K562 (cell line): ENCODE data around the gene TENT5A.

Experiments
- BRCA1 ChIP-seq, 2 experiments: fragments of 450-650 bp in 1 of 2; sonication (generic) in 1 of 2; formaldehyde crosslinking in 1 of 2; IDR thresholded peaks; 2 replicates each; pipeline versions ENCODE4 v1.5.0 to v1.6.1; 2017 to 2020; ENCODE audit warnings: mild to moderate bottlenecking in 1 of 2, missing genetic modification reagents in 1 of 2
- CGGBP1 ChIP-seq: fragments of 250-450 bp; sonication (Bioruptor Pico); IDR thresholded peaks from 2 replicates; pipeline ENCODE4 v1.9.0; 2021; ENCODE audit warnings: mild to moderate bottlenecking
- IRF1 ChIP-seq: sonication (generic); formaldehyde crosslinking; IDR thresholded peaks from 2 replicates; pipeline ENCODE4 v1.8.0; 2022; ENCODE audit warnings: missing genetic modification reagents, mild to moderate bottlenecking, borderline replicate concordance
- POLR2A ChIP-seq: fragments of 450-650 bp; conservative IDR thresholded peaks from 2 replicates; pipeline ENCODE4 v1.6.1; 2016
- POLR3A ChIP-seq: IDR thresholded peaks from 2 replicates; pipeline ENCODE4 v1.6.1; 2011; ENCODE audit warnings: borderline replicate concordance, mild to moderate bottlenecking, moderate library complexity; ENCODE audit not compliant: insufficient read length, insufficient read depth; ENCODE audit errors: extremely low read depth
- SRF ChIP-seq, 2 experiments: fragments of 250-450, 450-650 bp in 1 of 2; sonication (Bioruptor Pico) in 1 of 2; sonication (generic) in 1 of 2; formaldehyde crosslinking; IDR thresholded peaks; 2 replicates each; pipeline versions ENCODE4 v1.5.0 to v1.5.1; 2020 to 2022; ENCODE audit warnings: mild to moderate bottlenecking in 1 of 2, missing genetic modification reagents in 1 of 2
- TF ChIP-seq, protein P1 (sequence below): sonication (generic); formaldehyde crosslinking; IDR thresholded peaks from 2 replicates; pipeline ENCODE4 v1.9.0; 2022; ENCODE audit warnings: mild to moderate bottlenecking, missing genetic modification reagents
- TF ChIP-seq, protein P2 (sequence below): sonication (generic); formaldehyde crosslinking; IDR thresholded peaks from 2 replicates; pipeline ENCODE4 v1.4.0; 2020; ENCODE audit warnings: mild to moderate bottlenecking, missing genetic modification reagents

GRCh38 chr6:81771097-81771496, 18.6 kb upstream of the TENT5A start:
- no peak for TF ChIP-seq POLR3A
- TF ChIP-seq, protein P1, sequence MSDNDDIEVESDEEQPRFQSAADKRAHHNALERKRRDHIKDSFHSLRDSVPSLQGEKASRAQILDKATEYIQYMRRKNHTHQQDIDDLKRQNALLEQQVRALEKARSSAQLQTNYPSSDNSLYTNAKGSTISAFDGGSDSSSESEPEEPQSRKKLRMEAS (CRISPR knock-in tag): no peak
- no peak for TF ChIP-seq POLR2A
- no peak for TF ChIP-seq CGGBP1
- no peak for TF ChIP-seq IRF1 (CRISPR knock-in tag)
- TF ChIP-seq BRCA1 (IDR thresholded peaks at IDR 0.05): no peak
- TF ChIP-seq BRCA1 (CRISPR knock-in tag; IDR thresholded peaks at IDR 0.05): no peak
- TF ChIP-seq, protein P2, sequence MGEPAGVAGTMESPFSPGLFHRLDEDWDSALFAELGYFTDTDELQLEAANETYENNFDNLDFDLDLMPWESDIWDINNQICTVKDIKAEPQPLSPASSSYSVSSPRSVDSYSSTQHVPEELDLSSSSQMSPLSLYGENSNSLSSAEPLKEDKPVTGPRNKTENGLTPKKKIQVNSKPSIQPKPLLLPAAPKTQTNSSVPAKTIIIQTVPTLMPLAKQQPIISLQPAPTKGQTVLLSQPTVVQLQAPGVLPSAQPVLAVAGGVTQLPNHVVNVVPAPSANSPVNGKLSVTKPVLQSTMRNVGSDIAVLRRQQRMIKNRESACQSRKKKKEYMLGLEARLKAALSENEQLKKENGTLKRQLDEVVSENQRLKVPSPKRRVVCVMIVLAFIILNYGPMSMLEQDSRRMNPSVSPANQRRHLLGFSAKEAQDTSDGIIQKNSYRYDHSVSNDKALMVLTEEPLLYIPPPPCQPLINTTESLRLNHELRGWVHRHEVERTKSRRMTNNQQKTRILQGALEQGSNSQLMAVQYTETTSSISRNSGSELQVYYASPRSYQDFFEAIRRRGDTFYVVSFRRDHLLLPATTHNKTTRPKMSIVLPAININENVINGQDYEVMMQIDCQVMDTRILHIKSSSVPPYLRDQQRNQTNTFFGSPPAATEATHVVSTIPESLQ (CRISPR knock-in tag): no peak
- TF ChIP-seq SRF (CRISPR knock-in tag; IDR thresholded peaks at IDR 0.05): no peak
